H1 (cell line): ENCODE measurements around the gene SPDYE18. TPM values are rescaled to one million over a fixed set of nuclear protein-coding genes. Genes with fewer than 3 reads are reported as not detected.
"Not testable (repeated sequence)": the region's sequence is repeated elsewhere in the genome, so short reads cannot be mapped to it uniquely, and the experiment has no call there.

Experiments used
- CTCF ChIA-PET: fragments of 300-600 bp; sonication (Branson Sonifier 250); formaldehyde crosslinking; loops from one replicate; lab custom pipeline; 2021; ENCODE audit not compliant: partially characterized antibody; lab: Charles Lee
- POLR2A ChIA-PET: fragments of 300-600 bp; sonication (Branson Sonifier 250); formaldehyde crosslinking; loops from one replicate; lab custom pipeline; 2021; ENCODE audit warnings: inconsistent platforms; ENCODE audit not compliant: partially characterized antibody; lab: Charles Lee
- DNase-seq, 2 experiments: peaks; one replicate each; pipeline versions ENCODE4 v3.0.0 to v3.0.0-alpha.2; 2010 to 2022; ENCODE audit warnings: low spot score in 2 of 2, low read depth in 1 of 2, mixed read lengths in 1 of 2
- FAIRE-seq: peaks from 2 replicates; lab custom pipeline; 2011; peaks lifted over from hg19 to GRCh38; lab: Jason Lieb, UNC
- H2AFZ ChIP-seq: 2 replicates; pipeline ENCODE4 v1.8.1; 2012; ENCODE audit warnings: low read length, inconsistent platforms
- H2AK5ac ChIP-seq: 2 replicates; pipeline ENCODE4 v1.6.1; 2013; ENCODE audit warnings: low read depth, low read length
- H2BK120ac ChIP-seq: replicated peaks from 2 replicates; pipeline ENCODE3; 2013; ENCODE audit warnings: low read depth, low read length, inconsistent platforms
- H2BK12ac ChIP-seq: 2 replicates; pipeline ENCODE4 v1.6.1; 2013; ENCODE audit warnings: low read depth, low read length
- H2BK15ac ChIP-seq: 2 replicates; pipeline ENCODE4 v1.6.1; 2013; ENCODE audit warnings: low read length
- H2BK20ac ChIP-seq: 2 replicates; pipeline ENCODE4 v1.6.1; 2013; ENCODE audit warnings: low read length
- H2BK5ac ChIP-seq: 2 replicates; pipeline ENCODE4 v1.6.1; 2013; ENCODE audit warnings: low read depth, low read length
- H3K14ac ChIP-seq: 2 replicates; pipeline ENCODE4 v1.6.1; 2013; ENCODE audit warnings: inconsistent platforms; ENCODE audit not compliant: insufficient read length
- H3K18ac ChIP-seq: 2 replicates; pipeline ENCODE4 v1.6.1; 2013; ENCODE audit warnings: low read length; ENCODE audit errors: extremely low read depth
- H3K23ac ChIP-seq: 2 replicates; pipeline ENCODE4 v1.6.1; 2013; ENCODE audit warnings: inconsistent platforms; ENCODE audit not compliant: insufficient read length
- H3K23me2 ChIP-seq: 2 replicates; pipeline ENCODE4 v1.6.1; 2013; ENCODE audit warnings: low read depth, low read length
- H3K27ac ChIP-seq: 2 replicates; pipeline ENCODE4 v1.6.1; 2011; ENCODE audit warnings: low read depth, low read length, inconsistent platforms
- H3K27me3 ChIP-seq, 4 experiments: replicated peaks in 1 of 4; 1 replicate in 1 of 4; 2 replicates in 3 of 4; pipeline versions ENCODE4 v1.6.1 to v1.8.1; 2011 to 2013; ENCODE audit warnings: low read length in 3 of 4, mild to moderate bottlenecking in 3 of 4, inconsistent platforms in 2 of 4, mixed read lengths in 2 of 4, moderate library complexity in 1 of 4; ENCODE audit not compliant: control insufficient read depth in 3 of 4, insufficient read depth in 3 of 4; ENCODE audit errors: extremely low read depth in 1 of 4
- H3K36me3 ChIP-seq, 4 experiments: 2 replicates each; pipeline versions ENCODE4 v1.6.1 to v1.8.1; 2011 to 2013; ENCODE audit warnings: mild to moderate bottlenecking in 4 of 4, low read length in 3 of 4, moderate library complexity in 2 of 4, control low read depth in 1 of 4, inconsistent platforms in 1 of 4; ENCODE audit not compliant: insufficient read depth in 4 of 4, control insufficient read depth in 2 of 4
- H3K4ac ChIP-seq: replicated peaks from 2 replicates; pipeline ENCODE3; 2013; ENCODE audit warnings: low read length, low read depth, mixed read lengths, inconsistent platforms; ENCODE audit not compliant: insufficient read length
- H3K4me1 ChIP-seq, 4 experiments: replicated peaks in 1 of 4; 1 replicate in 1 of 4; 2 replicates in 3 of 4; pipeline versions ENCODE4 v1.6.1 to v1.8.1; 2011 to 2013; ENCODE audit warnings: low read length in 3 of 4, inconsistent platforms in 2 of 4, mixed read lengths in 1 of 4; ENCODE audit not compliant: insufficient read depth in 4 of 4, control insufficient read depth in 3 of 4
- H3K4me2 ChIP-seq, 2 experiments: 2 replicates each; pipeline versions ENCODE4 v1.6.1 to v1.8.1; 2011 to 2013; ENCODE audit warnings: low read depth in 2 of 2, low read length in 2 of 2, control low read depth in 1 of 2, inconsistent platforms in 1 of 2, mild to moderate bottlenecking in 1 of 2; ENCODE audit not compliant: insufficient read depth in 1 of 2
- H3K4me3 ChIP-seq, 4 experiments: fragments of 200-600, 300-600 bp in 1 of 4; sonication (generic), shearing (Covaris generic), sonication (Bioruptor Twin) in 1 of 4; 2 replicates each; pipeline versions ENCODE4 v1.5.1 to v1.8.1; 2011 to 2016; ENCODE audit warnings: low read length in 4 of 4, low read depth in 3 of 4, control low read depth in 2 of 4, inconsistent platforms in 2 of 4, mild to moderate bottlenecking in 2 of 4, mixed read lengths in 1 of 4, moderate library complexity in 1 of 4; ENCODE audit not compliant: insufficient read depth in 2 of 4; ENCODE audit errors: extremely low read depth in 1 of 4
- H3K56ac ChIP-seq: replicated peaks from 2 replicates; pipeline ENCODE3; 2013; ENCODE audit warnings: low read depth, mild to moderate bottlenecking, mixed read lengths, low read length, inconsistent platforms; ENCODE audit not compliant: insufficient read length
- H3K79me1 ChIP-seq: 2 replicates; pipeline ENCODE4 v1.6.1; 2013; ENCODE audit warnings: low read depth, low read length, control low read depth
- H3K79me2 ChIP-seq, 2 experiments: 2 replicates each; pipeline versions ENCODE4 v1.6.1 to v1.8.1; 2012 to 2013; ENCODE audit warnings: low read length in 2 of 2, mild to moderate bottlenecking in 2 of 2, inconsistent platforms in 1 of 2; ENCODE audit not compliant: insufficient read depth in 2 of 2, control insufficient read depth in 1 of 2
- H3K9ac ChIP-seq, 4 experiments: replicated peaks in 1 of 4; 1 replicate in 1 of 4; 2 replicates in 3 of 4; pipeline versions ENCODE4 v1.6.1 to v1.8.1; 2011 to 2013; ENCODE audit warnings: low read depth in 3 of 4, low read length in 3 of 4, control low read depth in 2 of 4, mild to moderate bottlenecking in 2 of 4, moderate library complexity in 2 of 4, inconsistent platforms in 1 of 4; ENCODE audit errors: extremely low read depth in 1 of 4
- H3K9me3 ChIP-seq, 2 experiments: 2 replicates each; pipeline versions ENCODE4 v1.6.1 to v1.8.1; 2012 to 2013; ENCODE audit warnings: mild to moderate bottlenecking in 2 of 2, moderate library complexity in 2 of 2, control low read depth in 1 of 2, inconsistent platforms in 1 of 2, low read depth in 1 of 2, low read length in 1 of 2, mixed read lengths in 1 of 2; ENCODE audit not compliant: insufficient read depth in 2 of 2
- H4K20me1 ChIP-seq, 2 experiments: replicated peaks in 1 of 2; 2 replicates each; pipeline versions ENCODE3 to v1.8.1; 2011 to 2013; ENCODE audit warnings: inconsistent platforms in 2 of 2, low read length in 2 of 2, mild to moderate bottlenecking in 1 of 2; ENCODE audit not compliant: insufficient read depth in 2 of 2, control insufficient read depth in 1 of 2
- H4K5ac ChIP-seq: 2 replicates; pipeline ENCODE4 v1.6.1; 2013; ENCODE audit warnings: low read length, low read depth, mixed read lengths, inconsistent platforms; ENCODE audit not compliant: insufficient read length
- H4K8ac ChIP-seq: 2 replicates; pipeline ENCODE4 v1.8.0; 2013; ENCODE audit warnings: mild to moderate bottlenecking, moderate library complexity, low read length, inconsistent platforms; ENCODE audit not compliant: insufficient read depth; ENCODE audit errors: extremely low read depth
- H4K91ac ChIP-seq: replicated peaks from 2 replicates; pipeline ENCODE3; 2013; ENCODE audit warnings: low read length, mixed read lengths, inconsistent platforms; ENCODE audit not compliant: insufficient read length
- WGBS, 2 experiments: shearing (Covaris generic) in 1 of 2; methylation state at CpG; one replicate each; pipeline versions ENCODE4 v1.1.6 to v1.1.7; 2013 to 2015; ENCODE audit warnings: low lambda C conversion rate in 2 of 2, mixed read lengths in 2 of 2, inconsistent platforms in 1 of 2, low coverage in 1 of 2, missing lambda C conversion rate in 1 of 2; ENCODE audit not compliant: insufficient replicate concordance in 2 of 2, insufficient coverage in 1 of 2, insufficient read length in 1 of 2; ENCODE audit errors: extremely low coverage in 1 of 2, missing lambda C conversion rate in 1 of 2; 5-methylcytosine and 5-hydroxymethylcytosine counted together
- polyA plus RNA-seq, 7 experiments: library from polyadenylated mRNA; depleted of rRNA in 3 of 7; stranded (reverse) in 5 of 7; unstranded in 2 of 7; fragments of >200 nt in 5 of 7; fragments of 200-250 nt in 2 of 7; gene quantifications; 1 replicate in 5 of 7; 2 replicates in 1 of 7; 4 replicates in 1 of 7; pipeline versions ENCODE4 v1.2.1 to v1.2.3, GENCODE V29; 2011 to 2013; ENCODE audit warnings: missing spikeins in 2 of 7, mixed read lengths in 2 of 7
- total RNA-seq: library from RNA; stranded (reverse); fragmentation: NEBNext Ultra II Directional; extraction: Animal tissue kit (Norgen Biotek cat#: 25700); gene quantifications from 2 replicates; pipeline ENCODE4 v1.2.1, GENCODE V29; 2021

SPDYE18 gene
- total and polyA plus RNA-seq, 2 of the 8 experiments (the other 6 are each of a cell fraction or from before 2014, with no cell fraction given): not detected

- H3K36me3 ChIP-seq, H3K23ac ChIP-seq, H3K4ac ChIP-seq, H2BK12ac ChIP-seq, H2BK120ac ChIP-seq, H3K14ac ChIP-seq, H3K4me3 ChIP-seq, FAIRE-seq, H3K79me2 ChIP-seq, CTCF ChIA-PET, POLR2A ChIA-PET, H3K4me2 ChIP-seq, DNase-seq, H3K9ac ChIP-seq, H3K56ac ChIP-seq, H3K18ac ChIP-seq, H3K27me3 ChIP-seq, H2AFZ ChIP-seq, H4K8ac ChIP-seq, H2BK20ac ChIP-seq, H3K27ac ChIP-seq, H4K91ac ChIP-seq, H3K9me3 ChIP-seq, H2BK15ac ChIP-seq, H3K79me1 ChIP-seq, H3K23me2 ChIP-seq, H2AK5ac ChIP-seq, H2BK5ac ChIP-seq, H4K20me1 ChIP-seq, H3K4me1 ChIP-seq, H4K5ac ChIP-seq: not testable (repeated sequence)
- WGBS, 2 experiments: 71% methylated on average over 1 of the region's 1 CpG; no CpG with 5 or more reads in 1 of the 2 experiments
Observed at GRCh38 chr7:77101187-77101586, 38.8 kb upstream of the SPDYE18 start.

- DNase-seq, H3K9me3 ChIP-seq, H3K4me2 ChIP-seq, H2BK20ac ChIP-seq, H4K5ac ChIP-seq, H2BK5ac ChIP-seq, POLR2A ChIA-PET, H3K36me3 ChIP-seq, H2BK12ac ChIP-seq, CTCF ChIA-PET, H3K23me2 ChIP-seq, H3K27ac ChIP-seq, H3K56ac ChIP-seq, H3K14ac ChIP-seq, H3K79me2 ChIP-seq, H3K4me3 ChIP-seq, H3K23ac ChIP-seq, H3K79me1 ChIP-seq, H3K27me3 ChIP-seq, H2BK15ac ChIP-seq, H4K8ac ChIP-seq, H3K9ac ChIP-seq, H2AFZ ChIP-seq, H3K18ac ChIP-seq, H2AK5ac ChIP-seq, H4K20me1 ChIP-seq, H3K4ac ChIP-seq, H4K91ac ChIP-seq, H3K4me1 ChIP-seq, H2BK120ac ChIP-seq, FAIRE-seq: not testable (repeated sequence)
- WGBS, 2 experiments: 95% methylated on average over 3 of the region's 3 CpGs; no CpG with 5 or more reads in 1 of the 2 experiments
Observed at GRCh38 chr7:77100501-77100900, 38.1 kb upstream of the SPDYE18 start.
